ENCODE measurements around the gene ANXA2. TPM values are rescaled to one million over a fixed set of nuclear protein-coding genes. Genes with fewer than 3 reads are reported as not detected.

Gene ANXA2
- total RNA-seq, 2 experiments from 2014 or later, result 26.5 to 43.4 TPM

- H2AFZ ChIP-seq (ENCODE audit: low read length), result no peak overlapping the region
- no peaks in the 10 kb centered on the region for H3K9me2 ChIP-seq (ENCODE audit: insufficient read depth, low read length)
- no TSS peak for BruUV-seq (replicated peaks)
- TF ChIP-seq EZH2phosphoT487 (IDR thresholded peaks at IDR 0.05; ENCODE audit: borderline replicate concordance, low read depth, low read length) (no peak), CTCF (conservative IDR thresholded peaks at IDR 0.05; ENCODE audit: low read length) (no peak)
- no peak overlapping the region for H3K4me3 ChIP-seq (ENCODE audit: low read depth, low read length, poor library complexity, severe bottlenecking)
- H3K4me2 ChIP-seq (ENCODE audit: low read length), result no peak overlapping the region
- DNase-seq (ENCODE audit: low spot score), result no peak
- ChIA-PET CTCF (ENCODE audit: unreplicated experiment) (no interaction called here), POLR2A (interaction anchor here (0.5 to 1.5 kb wide), 3 partner anchors 10 to 192 kb away, joined by 3 to 5 read pairs (median 3); no protein-coding TSS in a partner anchor)
- peaks cover 48% of the 10 kb centered on the region for H3K36me3 ChIP-seq (ENCODE audit: insufficient read depth, low read length)
- no peaks in the 10 kb centered on the region for H3K79me2 ChIP-seq (ENCODE audit: insufficient read depth, low read depth, low read length)
- no peaks in the 10 kb centered on the region for H3K9me3 ChIP-seq (ENCODE audit: low read length)
- intact Hi-C loops (cut with micrococcal nuclease; ENCODE audit: unreplicated experiment), result no loop called here
- no peaks in the 10 kb centered on the region for H3K4me1 ChIP-seq (ENCODE audit: insufficient read depth, low read length, poor library complexity, severe bottlenecking)
- H4K20me1 ChIP-seq (ENCODE audit: insufficient read depth, low read length), result no peaks in the 10 kb centered on the region
- no peak overlapping the region for H3K27ac ChIP-seq (ENCODE audit: low read depth, low read length, poor library complexity, severe bottlenecking)
Observed at GRCh38 chr15:60421544-60421943, 23.8 kb upstream of the ANXA2 start.

- DNase-seq (ENCODE audit: low spot score), result no peak
- Histone ChIP-seq H3K9me3 (ENCODE audit: low read length) (no peaks in the 10 kb centered on the region), H3K27ac (ENCODE audit: low read depth, low read length, poor library complexity, severe bottlenecking) (no peak overlapping the region), H3K4me1 (ENCODE audit: insufficient read depth, low read length, poor library complexity, severe bottlenecking) (no peaks in the 10 kb centered on the region), H3K4me3 (ENCODE audit: low read depth, low read length, poor library complexity, severe bottlenecking) (no peak overlapping the region), H3K4me2 (ENCODE audit: low read length) (no peak overlapping the region), H4K20me1 (ENCODE audit: insufficient read depth, low read length) (no peaks in the 10 kb centered on the region), H3K36me3 (ENCODE audit: insufficient read depth, low read length) (peaks cover 36% of the 10 kb centered on the region), H3K9me2 (ENCODE audit: insufficient read depth, low read length) (no peaks in the 10 kb centered on the region), H3K79me2 (ENCODE audit: insufficient read depth, low read depth, low read length) (no peaks in the 10 kb centered on the region), H2AFZ (ENCODE audit: low read length) (no peak overlapping the region)
- CTCF ChIA-PET (ENCODE audit: unreplicated experiment), result no interaction called here
- no peak for TF ChIP-seq EZH2phosphoT487 (IDR thresholded peaks at IDR 0.05; ENCODE audit: borderline replicate concordance, low read depth, low read length)
- no peak for TF ChIP-seq CTCF (conservative IDR thresholded peaks at IDR 0.05; ENCODE audit: low read length)
- POLR2A ChIA-PET, result no interaction called here
- no TSS peak for BruUV-seq (replicated peaks)
- intact Hi-C loops (cut with micrococcal nuclease; ENCODE audit: unreplicated experiment), result no loop called here
Observed at GRCh38 chr15:60420203-60420716, 22.5 kb upstream of the ANXA2 start.

- intact Hi-C loops (cut with micrococcal nuclease; ENCODE audit: unreplicated experiment), result no loop called here
- Histone ChIP-seq H3K9me3 (ENCODE audit: low read length) (no peaks in the 10 kb centered on the region), H3K36me3 (ENCODE audit: insufficient read depth, low read length) (peaks cover 33% of the 10 kb centered on the region), H3K4me2 (ENCODE audit: low read length) (no peak overlapping the region), H4K20me1 (ENCODE audit: insufficient read depth, low read length) (no peaks in the 10 kb centered on the region), H3K4me3 (ENCODE audit: low read depth, low read length, poor library complexity, severe bottlenecking) (no peak overlapping the region), H3K27ac (ENCODE audit: low read depth, low read length, poor library complexity, severe bottlenecking) (no peak overlapping the region), H3K9me2 (ENCODE audit: insufficient read depth, low read length) (no peaks in the 10 kb centered on the region), H2AFZ (ENCODE audit: low read length) (no peak overlapping the region), H3K4me1 (ENCODE audit: insufficient read depth, low read length, poor library complexity, severe bottlenecking) (no peaks in the 10 kb centered on the region), H3K79me2 (ENCODE audit: insufficient read depth, low read depth, low read length) (no peaks in the 10 kb centered on the region)
- ChIA-PET CTCF (ENCODE audit: unreplicated experiment) (no interaction called here), POLR2A (no interaction called here)
- BruUV-seq (replicated peaks), result no TSS peak
- no peak for DNase-seq (ENCODE audit: low spot score)
- no peak for TF ChIP-seq EZH2phosphoT487 (IDR thresholded peaks at IDR 0.05; ENCODE audit: borderline replicate concordance, low read depth, low read length)
- TF ChIP-seq CTCF (conservative IDR thresholded peaks at IDR 0.05; ENCODE audit: low read length), result no peak
Observed at GRCh38 chr15:60419753-60420152, 22.0 kb upstream of the ANXA2 start.
